HG02759 (cell line): ENCODE data around the gene PAX3.

ENCODE experiments used
- ATAC-seq: cut with Tn5 transposase; IDR thresholded peaks from one replicate; pipeline ENCODE4 v1.9.1; 2021; ENCODE audit warnings: mild to moderate bottlenecking, moderate library complexity; ENCODE audit not compliant: unreplicated experiment

Gene PAX3

DNA sequence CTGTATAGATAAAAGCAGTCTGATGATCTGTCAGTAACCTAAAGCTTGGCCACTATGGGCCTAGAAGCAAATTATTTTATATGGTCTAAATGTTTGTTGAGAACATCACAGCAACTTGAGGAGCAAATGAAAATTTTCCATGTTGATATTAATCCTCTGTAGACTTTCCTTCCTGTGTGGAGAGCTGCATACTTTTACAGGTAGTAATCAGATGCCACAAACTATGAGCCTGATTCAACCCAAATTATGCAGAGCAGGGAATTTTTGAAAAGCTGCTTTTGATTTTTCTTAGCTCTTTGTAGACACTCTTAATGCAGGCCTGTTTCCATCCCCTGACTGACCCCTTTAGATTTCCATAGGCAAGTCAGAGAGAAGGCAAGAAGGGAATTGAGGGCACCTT, 17.3 kb downstream of the PAX3 start:
- no peak for ATAC-seq

DNA sequence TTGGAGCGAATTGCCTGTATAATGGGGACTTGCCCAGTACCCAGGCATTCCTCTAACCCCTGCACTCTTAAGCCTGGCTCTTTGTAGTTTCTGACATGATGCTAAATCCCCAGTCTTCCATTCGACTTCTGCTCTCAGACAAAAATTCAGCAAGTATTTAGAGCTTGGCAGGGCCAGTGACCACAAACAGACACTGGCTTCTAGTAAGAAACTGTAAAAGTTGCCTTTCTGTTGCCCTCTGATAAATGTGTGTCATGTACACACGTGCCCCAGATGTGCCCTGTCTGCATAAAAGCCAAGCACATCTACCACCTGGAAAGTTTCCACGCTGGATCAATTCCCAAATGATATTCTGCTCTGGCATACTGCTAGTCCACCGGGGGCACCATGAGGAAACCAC, 18.0 kb downstream of the PAX3 start:
- ATAC-seq, result no peak

DNA sequence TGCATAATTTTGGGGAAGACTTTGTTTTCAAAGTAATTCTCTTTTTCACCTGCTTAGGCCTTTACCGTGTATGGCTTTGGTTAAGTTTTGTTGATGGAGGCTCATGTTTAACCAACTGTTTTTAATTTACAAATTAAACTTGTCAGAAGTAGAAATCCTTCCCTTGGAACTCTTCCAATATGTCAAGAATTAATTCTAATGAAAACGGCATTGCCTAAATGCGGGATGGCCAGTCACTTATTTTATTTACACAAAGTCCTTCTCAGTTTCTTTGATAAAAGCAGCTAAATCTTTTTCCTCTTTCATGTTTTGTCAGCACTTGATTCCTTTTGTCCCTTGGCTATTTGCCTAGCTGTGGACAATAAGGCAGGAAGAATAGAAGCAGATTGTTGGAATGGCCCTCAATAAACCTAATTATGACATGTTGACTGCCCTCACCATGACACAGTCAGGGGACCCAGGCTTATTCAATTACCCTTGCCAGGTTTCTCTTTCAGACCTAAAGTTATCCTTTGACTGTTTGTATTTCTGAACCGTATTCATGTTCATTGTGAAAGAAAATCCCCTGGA, 26.3 kb downstream of the PAX3 start:
- no peak for ATAC-seq

DNA sequence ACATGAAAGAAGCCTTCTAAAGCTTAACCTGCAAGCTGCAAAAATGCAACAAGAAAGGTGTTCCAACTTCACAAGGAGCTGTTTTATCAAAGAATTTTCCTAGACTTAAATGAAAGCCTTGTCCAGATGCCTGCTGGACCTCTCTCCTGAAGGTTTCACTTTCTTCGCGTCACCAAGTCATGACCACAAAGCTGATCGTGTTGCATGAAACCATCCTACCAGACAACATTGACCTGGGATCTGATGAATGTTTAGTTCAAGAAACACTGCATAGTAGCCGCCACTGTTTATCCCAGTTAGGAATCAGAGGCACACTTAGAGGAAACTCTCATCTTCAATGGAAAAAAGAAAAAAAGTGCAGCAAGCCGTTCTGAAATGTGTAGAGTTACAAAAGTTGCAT, 26.9 kb downstream of the PAX3 start:
- no peak for ATAC-seq

DNA sequence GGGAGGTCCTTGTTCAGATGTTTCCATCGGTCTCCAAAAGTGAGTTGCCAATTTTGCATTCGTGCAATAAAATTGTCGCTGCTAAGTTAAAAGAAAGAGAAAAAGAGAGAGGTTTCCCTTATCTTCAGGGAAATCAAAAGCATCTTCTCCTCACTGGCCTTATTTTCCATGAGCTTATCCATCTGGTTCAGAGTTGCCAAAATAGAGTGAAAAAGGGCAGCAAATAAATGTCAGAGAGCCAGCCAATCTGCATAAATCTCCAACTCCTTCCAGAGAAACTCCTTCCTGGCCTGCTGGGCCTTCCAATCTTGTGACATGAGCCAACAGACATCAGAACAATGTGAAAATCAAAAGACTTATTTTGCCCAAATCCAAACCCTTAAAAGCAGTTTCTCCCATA, 28.4 kb downstream of the PAX3 start:
- no peak for ATAC-seq

DNA sequence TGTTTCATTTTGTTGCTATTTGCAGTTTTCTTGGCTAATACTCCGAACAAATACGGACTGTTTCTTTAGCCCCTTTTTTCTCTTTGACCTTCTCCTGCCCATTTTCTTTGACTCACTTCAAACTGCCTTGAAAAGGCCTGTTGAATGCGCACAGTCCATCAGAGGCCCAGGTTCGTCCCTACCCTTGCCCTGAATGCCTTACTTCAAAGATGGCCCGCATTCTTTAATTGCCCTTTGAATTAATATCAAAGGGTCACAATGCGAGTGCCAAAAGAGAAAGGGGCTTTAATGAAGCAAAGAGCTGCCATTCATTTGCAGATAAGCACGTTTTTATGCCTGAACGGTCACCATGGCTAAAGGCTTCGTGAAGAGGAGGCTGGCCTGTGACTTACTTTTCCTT, 29.7 kb downstream of the PAX3 start:
- no peak for ATAC-seq

DNA sequence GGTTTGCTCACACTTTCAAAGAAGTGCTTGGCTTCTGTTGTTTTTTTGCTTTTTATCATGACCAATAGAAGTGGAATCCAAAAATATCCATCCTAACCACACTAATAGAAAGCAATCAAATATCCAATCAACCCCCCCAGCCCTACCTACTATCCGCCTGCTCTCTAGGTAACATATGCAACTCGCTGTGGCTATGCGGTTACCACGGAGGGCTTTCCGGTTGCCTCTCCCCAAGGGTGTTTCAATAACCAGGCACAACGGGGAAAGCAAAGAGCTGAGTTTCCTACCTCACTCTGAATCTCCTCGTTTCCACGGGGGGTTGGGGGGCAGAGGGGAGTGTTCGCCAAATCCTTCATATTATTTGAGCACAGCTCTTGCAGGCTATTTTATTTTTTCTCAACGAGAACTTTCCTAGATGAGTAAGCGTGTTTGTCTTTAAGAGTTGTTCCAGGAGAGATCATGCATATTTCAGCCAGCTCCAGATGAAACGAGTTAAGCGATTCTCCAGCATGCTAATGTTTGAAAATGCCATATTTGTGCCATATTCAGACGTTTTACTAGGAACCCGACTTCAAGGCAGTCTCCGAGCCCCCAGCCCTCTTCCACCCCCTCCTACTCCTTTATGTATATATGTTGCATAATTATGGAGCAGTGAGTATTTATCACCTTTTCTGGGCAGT, 30.3 kb downstream of the PAX3 start:
- no peak for ATAC-seq

DNA sequence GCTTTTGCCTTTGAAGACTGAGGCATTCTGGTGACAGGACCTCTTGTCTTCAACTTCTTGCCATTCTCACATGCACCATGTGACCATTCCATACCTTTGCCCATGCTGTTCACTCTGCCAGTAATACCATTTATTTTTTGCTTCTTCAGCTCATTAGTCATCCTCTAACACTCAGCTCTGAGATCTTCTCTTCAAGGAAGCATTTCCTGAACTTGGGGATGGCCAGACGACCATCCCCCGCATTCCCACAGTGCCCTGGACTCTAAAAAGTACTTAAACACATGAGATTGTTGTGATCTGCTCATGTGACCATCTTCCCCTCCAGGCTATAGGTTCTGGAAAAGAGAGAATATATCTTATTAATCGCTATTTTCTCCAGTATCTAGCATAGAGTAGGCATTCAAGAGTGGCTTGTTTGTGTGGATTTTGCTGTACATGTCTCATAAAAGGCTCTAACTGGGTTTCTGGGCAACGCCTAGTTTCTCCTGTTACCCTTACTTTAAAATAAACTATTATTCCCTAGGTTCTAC, 33.9 kb downstream of the PAX3 start:
- ATAC-seq, result no peak

DNA sequence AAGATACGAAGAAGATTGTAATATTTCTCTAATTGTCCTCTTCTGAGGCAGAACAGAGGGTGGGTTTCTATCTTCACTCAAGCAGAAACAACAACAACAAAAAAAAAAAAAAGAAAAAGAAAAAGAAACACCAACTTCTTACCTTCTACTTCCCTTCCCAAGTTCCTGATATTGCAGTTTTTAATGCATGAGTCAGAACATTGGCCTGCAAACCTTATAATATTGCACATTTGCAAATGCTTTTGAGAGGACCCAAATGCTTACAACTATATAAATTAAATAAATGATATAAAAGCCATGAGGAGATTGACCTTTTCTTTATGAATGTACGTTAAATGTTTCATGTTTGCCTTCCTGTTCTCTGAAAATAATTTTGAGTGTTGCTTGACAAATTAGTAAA, 37.3 kb downstream of the PAX3 start:
- no peak for ATAC-seq

DNA sequence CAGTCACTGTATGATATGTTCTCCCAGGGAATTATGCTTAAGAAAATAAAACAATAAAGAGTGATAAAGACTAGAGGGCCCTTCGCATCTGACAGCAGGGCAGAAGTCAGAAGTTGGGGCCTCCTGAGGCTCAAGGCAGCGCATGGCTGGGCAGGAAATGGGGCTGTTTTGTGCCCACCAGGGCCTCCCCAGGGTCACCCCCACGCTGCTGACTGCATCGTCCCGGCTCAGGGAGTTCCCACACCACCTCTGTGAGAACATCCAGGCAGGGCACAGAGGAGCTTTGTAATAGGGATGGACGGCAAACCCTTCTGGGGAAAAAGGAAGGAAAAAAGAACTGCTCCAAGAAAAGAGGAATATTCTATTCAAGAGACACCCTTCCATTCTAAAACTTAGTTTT, 41.2 kb downstream of the PAX3 start:
- ATAC-seq, result no peak

DNA sequence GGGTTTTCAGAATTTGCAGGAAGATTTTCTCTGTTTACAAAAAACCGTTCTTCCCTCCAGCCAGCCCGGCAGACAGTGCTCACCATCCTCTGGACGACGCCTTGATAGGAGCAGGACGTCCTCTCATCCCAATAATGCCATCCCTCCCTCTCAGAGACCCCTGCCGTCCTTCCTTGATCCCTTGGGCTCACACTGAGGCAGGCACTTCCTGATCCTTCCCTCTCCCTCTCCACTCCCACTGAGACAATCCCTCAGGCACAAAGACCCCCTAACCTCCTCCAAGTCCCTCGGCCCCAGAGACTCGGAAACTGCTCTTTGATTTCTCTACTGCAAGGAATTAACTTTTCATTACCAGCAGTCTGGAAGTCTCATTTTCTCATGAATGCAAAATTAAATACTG, 42.5 kb downstream of the PAX3 start:
- no peak for ATAC-seq

DNA sequence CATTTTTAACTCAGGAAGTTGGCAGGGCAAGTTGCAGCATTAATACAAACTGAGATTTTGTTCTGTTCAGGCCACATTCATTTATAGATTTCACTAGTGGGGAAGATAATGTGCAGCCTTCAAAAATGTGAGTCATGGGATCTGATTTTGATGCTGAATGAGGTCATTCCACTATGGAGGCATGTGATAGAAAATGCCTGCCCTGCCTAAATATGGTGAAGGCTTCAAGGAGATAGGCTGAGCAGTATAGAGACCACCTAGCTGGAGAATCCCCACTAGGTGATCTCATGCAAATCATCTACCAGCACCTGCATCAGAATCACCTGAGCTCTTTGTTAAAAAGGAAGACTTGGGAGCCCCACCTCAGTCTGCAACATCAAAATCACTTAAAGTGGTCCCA, 43.7 kb downstream of the PAX3 start:
- ATAC-seq, result no peak

DNA sequence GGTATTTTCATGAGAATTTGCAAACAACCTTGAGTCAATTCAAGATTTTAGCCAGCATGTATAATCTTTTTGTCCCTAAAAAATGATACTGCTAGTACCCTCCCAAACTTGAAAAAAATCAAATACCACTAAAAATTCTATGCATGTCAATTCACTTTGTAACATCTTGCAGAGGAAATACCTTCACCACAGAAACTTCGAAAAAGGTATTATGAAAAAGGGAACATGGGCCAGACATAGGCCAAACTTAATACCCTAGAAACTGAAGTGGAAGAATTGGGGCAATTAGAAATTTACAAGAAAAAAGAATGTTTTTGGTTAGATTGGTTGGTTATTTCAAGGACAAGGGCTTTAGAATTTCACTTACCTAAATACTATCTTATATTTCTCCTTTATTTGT, 48.5 kb downstream of the PAX3 start:
- ATAC-seq, result no peak

DNA sequence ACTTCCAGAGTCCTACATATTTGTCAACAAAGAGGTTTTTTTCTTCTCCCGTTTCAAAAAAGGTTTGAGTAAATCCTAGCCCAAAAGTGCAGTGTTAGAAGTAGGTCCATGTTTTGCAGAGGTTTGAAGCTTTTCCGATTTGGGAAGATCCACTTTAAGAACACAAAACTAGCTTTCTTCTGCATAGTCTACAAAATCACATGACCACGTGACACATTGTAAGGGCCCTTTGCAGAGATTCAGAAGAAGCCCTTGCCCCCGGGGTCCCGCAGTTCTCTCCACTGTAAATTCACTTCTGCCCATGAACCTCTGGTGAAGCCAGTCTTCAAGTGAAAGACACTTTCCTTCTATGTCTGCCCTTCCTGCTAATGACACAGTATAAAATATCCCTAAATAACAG, 49.4 kb downstream of the PAX3 start:
- ATAC-seq, result no peak

DNA sequence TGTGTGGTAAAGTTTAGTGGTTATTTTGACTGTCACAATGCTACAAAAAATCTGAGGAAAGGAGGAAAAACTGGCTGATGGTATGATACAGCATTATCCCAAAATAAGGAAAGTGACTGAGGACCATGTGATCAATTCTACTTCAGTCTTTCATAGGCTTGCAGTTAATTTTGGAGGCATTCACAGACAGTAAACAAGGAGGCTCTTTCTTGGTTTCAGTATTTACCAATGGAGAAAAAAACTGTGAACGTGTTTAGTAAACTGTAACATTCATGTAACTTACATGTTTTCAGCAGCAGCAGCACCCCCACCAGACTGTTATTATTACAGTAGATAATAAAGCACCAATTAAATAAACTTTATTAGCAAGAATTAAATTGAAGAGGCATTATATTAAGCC, 50.0 kb downstream of the PAX3 start:
- ATAC-seq, result no peak

DNA sequence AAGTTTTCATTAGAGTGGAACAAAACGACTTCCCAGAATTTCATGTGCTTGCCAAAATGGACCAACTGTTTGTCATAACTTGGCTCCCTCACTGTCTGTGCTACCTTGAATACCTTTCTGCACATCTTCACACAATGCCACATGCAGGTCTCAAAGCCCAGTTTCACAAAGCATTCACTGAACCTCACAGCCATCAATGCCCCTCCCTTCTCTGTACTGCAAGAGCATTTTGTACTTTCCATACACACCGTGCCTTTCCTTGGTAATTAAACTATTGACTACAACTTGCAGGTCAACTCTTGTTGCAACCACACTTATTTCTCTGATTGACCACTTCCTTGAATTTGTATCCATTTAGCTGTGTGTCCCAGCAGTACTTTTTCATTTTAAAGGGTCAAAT, 50.5 kb downstream of the PAX3 start:
- no peak for ATAC-seq

DNA sequence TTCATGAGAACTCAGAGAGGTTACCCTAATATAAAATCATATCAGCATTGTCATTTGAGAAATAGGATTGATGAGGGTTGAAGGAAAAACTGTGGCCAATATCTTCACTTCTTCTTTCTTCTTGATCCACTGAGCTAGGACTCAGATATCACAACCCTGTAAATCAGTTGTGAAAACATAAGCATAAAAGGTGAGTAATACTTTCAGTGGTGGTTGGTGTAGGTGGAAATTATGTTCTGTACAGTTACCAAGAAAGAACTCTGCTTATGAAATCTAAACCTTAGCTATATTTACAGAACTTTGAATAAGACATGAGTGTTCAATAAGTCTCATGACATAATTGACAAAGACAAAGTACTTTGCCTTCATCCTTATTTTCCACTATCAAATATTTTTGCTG, 56.3 kb downstream of the PAX3 start:
- ATAC-seq, result peak; percentile 59

DNA sequence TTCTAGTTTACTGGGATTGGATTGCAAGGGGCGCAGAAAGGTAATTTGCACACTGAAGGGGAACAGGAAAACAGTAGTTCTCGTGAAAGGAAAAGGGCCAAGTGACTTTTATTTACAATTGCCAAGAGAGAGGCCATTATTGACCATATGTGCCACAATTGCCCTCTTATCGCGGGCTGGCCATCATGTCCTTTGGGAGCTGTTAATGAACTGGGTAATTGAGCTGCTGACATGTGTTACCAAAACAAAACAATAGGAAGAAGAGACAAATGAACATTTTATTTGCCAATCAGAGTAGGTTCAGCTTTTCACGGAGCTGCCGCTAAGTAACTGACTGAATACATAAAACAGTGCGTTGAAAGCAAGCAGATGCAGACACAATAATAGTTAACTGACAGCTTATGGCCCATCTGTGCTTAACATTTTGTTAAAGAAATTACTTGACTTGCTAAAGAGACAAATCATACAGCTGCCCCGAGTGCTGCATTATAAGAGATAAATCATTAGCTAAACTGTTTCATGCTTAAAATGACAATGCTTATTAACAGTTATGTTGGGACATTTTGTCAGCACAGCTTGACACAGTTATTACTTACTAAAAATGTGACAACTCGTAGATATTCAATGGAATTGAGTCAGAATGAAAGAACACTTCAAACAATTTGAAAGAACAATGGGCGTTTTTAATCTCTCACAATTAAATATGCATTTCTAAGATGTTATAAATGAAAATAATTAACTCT, 57.5 kb downstream of the PAX3 start:
- ATAC-seq, result no peak

DNA sequence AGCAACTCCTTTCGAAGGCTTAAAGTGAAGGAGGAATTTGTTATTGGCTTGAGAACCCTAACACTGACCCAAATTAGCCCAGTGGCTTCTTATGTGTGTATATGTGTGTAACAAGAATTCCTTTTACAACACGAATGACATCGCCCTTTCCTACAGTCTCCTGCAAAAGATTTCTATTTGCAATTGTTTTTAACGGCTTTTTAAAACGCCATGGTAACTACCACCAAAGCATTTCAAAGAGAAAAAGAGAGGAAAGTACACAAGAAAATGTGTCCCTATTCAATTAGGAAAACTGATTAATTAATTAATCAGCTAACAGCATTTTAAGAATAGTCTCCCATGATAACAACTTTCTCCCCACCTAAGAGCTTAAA, 58.1 kb downstream of the PAX3 start:
- no peak for ATAC-seq

DNA sequence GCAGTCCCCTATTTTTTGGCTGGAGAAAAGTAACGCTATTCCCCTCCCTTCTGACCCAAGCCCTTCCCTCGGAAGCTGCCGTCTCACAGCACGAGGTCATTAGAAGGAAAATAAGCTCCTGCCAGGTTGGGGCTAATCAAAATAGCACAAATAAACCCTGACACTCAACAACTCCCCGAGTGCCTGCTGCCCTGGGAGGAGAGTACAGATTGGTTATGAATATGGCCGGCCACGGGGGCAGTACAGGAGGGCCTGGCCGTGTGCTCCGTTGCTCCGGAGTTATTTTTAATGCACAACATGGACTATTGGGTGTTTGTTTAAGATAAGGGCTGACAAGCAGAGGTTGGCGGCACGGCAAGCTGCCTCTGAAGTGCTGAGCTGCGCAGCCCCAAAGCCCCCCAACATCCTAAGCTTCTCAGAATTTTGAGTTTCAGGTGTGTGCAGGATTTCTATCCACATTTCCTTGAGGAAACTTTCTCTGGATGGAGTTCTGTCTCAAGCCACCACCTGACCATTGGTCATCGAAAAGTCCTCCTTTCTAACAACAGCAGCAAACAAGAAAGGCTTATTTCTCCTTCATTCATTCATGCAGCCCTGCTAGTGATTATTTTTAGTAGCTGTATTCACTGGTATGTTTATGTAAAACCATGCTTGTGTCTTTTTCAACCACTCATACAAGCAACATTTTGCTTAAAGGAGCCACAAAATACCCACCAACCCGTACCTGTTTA, 58.7 kb downstream of the PAX3 start:
- ATAC-seq, result no peak

DNA sequence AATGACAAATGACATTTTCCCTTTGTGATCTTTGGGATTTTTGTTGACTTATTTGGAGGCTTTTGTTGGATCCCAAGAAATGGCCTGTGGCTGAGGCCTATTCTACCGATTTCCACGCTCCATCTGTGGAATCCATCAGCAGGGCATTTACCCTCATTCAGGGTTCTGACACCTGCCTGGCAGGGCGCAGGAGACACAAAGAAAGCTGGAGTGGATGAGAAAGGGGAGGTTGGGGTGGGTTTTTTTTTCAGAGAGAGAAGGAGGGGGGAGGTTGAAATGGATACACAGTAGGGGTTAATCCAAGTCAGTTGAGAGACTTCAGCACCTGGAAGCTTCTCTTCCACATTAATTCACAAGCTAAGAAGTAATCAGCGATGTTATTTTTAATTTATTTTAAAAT, 59.7 kb downstream of the PAX3 start:
- no peak for ATAC-seq

DNA sequence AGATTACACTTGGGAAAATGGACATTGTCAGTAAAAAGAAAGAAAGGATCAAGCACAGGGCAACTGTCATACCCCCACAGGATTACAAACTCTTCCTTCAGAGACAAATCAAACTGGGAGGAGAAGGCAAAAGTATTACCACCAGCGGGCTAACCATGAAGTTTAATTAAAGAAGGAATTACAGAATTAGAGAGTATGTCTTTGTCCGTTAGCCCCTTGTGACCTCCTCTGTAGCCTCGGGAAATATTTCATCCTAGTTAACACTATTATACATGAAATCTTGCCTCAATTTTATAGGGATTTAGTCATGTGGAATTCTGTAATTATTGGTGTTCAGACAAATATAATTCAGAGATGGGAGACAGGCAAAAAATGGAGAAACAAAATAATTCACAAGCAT, 60.7 kb downstream of the PAX3 start:
- no peak for ATAC-seq
